ENCODE results near the gene TMEM43.

The TMEM43 gene

DNA sequence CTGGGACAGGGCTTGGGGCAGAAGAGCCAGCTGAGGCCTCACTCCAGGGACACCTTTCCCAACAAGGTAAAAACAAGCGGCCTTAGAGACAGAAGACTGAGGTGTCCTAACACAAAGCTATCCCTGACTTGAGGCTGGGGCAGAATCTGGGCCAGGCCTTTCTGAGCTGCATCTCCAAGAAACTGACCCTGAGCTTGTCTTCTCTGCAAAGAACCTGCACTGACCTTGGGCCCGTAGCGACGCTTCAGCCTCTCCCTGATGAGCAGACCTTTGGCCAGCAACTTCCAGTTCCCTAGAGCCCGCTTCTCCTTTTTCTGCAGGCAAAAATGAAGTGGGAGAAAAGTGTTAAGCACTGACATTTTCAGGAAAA is 22.2 kb downstream of the TMEM43 start:
- intact Hi-C loops (cut with DNase I) = no loop called here

DNA sequence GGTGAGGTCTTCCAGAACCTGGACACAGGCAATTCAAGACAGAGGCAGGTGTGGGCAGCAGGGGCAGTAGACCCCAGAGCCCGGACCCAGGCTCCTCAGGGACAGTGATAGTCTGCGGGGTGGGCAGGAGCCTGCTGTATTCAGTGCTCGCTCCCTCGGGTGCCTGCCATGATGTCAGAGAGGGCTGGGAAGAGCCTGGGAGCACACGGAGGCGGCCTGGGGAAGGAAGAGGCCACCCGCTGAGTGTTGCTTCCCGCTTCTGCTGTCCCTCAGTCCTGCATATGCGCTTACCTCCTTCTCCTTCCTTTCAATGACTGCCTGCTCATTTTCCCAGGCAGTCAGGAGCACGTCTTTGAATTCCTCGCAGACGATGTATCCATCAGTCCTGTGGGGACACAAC is 22.8 kb downstream of the TMEM43 start:
- intact Hi-C loops (cut with DNase I) = no loop called here
- DNase-seq = no peak

More for the DNA sequence above, 22.2 kb downstream of the TMEM43 start:
- DNase-seq = no peak

DNA sequence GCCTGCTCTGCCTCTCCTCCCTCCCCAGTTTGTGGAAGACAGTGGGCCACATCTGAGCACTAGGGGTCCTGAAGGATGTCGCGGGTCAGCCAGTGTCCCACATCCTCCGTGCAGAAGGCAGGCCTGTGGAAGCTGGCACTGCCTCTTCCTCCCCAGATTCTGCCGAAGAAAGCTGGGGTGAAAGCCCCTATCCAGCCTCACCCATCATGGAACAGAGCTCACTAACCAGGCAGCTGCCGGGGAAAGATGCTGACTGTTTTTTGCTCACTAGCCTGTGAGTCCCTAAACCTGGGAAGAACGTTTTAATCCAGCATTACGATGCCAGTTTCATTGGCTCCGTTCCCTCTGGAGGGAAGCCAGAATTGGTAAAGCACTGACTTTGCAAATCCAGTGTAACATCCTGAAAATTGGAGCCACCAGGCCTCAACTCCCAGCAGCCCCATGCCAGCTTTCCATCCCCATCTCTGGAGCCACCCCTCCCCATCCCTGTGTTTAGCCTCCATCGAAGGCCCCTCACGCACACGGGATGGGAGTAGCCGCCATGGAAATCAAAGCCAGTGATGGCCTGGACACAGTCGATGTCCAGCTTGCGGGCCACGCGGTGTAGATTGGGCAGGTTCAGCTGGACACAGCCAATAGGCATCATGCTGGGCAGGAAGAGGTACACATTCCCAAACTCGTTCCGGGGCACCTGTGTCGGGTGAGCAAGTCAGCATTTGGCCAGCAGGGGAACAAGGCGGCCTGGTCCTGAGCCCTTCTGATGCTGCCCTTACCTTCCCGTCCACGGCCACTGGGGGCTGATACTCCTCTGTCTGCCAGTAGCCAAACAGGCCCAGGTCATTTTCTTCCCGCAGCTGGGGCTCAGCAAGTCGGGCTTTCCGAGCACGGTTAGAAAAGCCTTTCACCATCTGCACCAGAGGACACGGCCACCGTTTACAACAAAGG is 23.5 kb downstream of the TMEM43 start:
- intact Hi-C loops (cut with DNase I) = no loop called here
- DNase-seq = no peak

DNA sequence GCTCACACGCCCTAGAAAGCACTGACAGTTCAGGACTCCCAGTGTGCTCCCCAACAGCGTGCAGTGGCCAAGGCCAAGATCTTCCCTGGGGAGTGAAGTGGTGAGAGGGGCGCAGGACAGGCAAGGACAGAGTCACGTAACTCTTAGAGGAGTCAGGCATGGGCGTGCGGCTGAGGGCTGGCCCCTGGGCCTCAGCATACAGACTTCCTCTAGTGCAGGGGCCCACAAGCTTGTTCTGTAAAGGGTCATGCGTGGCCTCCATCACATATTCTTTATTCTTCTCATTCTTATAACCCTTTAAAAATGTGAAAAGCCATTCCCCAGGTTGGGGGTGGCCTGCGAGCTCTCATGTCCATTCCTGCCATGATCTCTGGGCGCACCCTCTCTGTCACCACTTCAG is 25.2 kb downstream of the TMEM43 start:
- intact Hi-C loops (cut with DNase I) = no loop called here
- DNase-seq = no peak

DNA sequence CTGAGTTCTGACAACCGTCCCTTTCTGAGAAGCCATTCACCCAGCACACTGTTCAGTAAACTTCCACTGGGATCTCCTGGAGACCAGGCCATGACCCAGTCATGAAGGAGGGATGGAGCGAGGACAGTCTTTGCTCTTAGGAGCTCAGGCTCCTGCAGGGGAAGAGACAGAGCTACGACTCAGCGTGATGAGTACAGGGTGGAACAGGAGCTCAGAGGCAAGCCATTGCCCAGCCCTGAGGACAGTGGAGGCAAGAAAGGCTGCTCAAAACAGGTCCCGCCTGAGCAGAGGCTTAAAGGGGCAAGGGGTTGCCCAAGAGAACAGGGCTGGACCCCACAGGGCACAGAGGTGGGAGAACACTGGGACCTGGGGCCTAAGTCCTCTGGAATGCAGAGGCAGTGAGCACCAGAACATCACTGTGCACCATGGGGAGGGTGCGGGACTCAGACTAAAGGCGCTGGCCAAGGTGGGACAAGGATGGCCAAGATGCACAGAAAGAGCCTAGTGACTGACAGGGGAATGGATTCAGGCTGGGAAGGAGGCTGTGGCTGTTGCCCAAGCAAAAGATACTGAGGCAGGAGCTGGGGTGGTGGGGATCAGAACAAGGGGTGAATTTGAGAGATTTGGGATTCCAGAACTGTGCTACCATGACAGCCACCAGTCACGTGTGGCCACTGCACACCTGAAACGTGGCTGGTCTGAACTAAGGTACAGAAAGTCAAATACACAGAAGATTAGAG is 25.8 kb downstream of the TMEM43 start:
- no peak for DNase-seq
- intact Hi-C loops (cut with DNase I) = no loop called here

DNA sequence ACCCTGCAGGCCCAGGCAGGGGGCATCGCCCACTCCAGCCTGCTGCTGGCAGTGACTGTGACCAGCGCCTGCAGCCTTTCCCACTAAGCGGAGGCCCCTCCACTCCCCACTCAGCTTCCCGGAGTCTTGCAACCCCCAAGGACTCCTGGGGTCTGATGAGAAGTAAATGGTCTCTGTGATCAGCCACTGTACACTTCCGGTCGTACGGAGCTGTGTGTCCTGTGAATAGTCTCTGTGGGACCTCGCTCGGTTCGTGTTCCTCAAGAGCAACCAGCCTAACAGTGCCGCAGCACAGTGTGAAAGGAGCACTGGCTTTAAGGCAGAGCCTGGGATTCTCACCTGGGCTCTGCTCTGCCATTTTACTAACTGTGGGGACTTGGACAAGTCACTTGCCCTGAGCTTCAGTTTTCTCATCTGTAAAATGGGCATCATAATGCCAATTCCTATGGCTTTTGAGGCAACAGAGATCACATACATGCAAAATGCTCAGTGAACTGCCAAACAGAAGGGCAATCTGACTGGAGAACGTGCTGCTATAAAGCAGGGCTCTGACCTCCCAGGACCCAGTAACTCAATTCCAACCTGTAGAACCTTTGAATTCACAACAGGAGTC is 26.7 kb downstream of the TMEM43 start:
- intact Hi-C loops (cut with DNase I) = no loop called here
- no peak for DNase-seq

DNA sequence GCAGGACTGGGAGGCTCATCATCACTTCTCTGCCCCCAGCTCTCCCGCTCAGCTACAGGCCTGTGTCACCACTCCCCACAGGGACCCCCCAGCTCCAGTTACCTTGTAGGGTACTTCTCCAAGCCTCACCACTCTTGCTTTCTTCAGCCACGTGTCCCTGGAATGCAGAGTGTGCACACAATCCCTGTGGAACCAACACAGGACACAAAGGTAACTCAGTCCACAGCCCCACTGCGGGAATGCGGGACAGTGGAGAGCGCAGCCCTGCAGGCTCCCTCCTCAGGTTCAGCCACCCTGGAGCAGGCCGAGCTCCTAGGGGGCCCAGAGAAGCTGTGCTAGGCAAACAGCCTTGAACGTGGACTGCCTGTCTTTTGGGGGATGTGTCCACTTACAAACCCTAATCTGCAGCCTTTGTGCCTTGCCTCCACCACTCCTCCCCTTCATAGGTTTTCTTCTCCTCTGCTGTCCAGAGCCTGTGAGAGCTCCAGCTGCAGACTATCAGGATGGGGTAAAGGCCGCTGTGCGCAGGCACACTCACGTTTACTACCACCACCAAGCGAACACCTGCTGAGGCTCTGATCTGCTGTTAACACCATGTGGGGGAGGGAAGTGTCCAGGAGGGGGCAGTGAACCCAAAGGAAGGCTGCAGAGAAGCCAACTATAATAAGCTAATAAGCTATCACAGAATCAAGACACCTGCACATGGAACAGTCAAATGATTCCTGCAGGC is 27.5 kb downstream of the TMEM43 start:
- DNase-seq = no peak
- intact Hi-C loops (cut with DNase I) = no loop called here

DNA sequence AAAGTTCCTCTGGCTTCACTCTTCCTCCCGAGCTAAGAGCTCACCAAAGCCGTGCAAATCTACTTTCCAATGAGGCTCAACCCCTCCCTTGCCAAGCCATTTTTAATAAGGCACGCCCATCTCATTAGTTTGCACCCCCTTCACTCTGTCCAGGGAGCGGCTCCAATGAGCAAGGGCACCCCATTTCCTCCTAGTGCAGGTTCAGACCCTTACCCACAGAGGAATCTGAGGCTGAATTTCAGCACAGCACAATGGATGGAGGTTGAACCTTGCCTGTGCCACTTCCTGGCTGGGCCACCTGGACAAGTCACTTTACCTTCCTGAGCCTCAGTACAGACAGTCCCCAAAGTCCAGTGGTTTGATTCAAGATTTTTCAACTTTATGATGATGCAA is 28.1 kb downstream of the TMEM43 start:
- intact Hi-C loops (cut with DNase I) = no loop called here
- DNase-seq = no peak

DNA sequence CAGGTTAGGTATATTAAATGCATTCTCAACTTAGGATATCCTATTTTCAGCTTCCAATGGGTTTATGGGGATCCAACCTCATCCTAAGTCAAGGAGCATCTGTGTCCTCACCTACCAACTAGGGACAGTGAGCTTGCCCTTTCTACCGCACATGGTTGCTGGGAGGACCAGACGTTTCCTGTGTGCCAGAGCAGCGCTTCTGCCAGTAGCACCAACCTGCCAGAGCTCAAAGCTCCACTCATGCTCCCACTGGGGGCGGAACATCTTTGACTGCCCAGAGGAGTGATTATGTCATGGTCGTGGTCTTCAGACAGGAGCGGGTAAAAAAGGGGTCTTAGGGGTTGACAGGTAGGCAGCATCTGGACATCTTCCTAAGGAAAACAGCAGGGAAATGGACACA is 28.8 kb downstream of the TMEM43 start:
- intact Hi-C loops (cut with DNase I) = no loop called here
- no peak for DNase-seq

DNA sequence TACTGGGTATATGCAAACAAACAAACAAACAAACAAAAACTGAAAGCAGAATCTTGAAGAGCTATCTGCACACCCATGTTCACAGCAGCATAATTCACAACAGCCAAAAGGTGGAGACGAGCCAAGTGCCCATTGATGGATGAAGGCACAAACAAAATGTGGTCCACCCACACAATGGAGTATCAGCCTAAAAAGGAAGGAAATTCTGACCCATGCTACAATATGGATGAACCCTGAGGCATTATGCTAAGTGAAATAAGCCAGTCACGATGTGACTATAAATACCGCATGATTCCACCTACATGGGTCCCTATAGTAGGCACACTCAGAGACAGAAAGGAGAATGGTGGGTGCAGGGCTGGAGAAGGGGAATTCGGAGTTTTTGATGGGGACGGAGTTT is 29.4 kb downstream of the TMEM43 start:
- no peak for DNase-seq

DNA sequence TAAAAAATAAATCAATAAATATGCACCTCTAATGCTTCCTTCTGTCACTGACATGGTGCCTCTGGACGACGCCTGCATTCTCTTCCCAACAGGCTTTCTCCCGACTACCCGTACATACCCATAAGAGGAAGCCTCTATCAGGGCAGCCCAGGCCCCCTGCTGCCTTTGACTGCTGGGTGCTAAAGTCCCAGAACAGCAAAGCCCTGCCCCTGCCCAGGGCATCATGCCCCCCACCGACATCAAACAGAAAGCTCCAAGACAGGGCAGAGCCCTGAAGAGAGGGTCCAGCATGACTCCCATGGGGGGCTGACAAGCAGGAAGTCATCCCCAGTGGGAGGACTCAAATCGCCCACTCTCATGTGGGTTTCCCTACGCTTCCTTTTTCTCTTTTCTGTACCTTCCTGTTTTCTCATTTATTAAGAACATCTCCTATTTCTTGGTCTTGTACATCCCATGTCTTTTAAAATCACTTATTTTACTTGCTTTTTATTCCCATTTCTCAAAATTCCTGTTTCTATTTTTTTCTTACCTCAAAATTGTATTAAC is 30.1 kb downstream of the TMEM43 start:
- intact Hi-C loops (cut with DNase I) = no loop called here
- DNase-seq = no peak

More for the DNA sequence above, 29.4 kb downstream of the TMEM43 start:
- intact Hi-C loops (cut with DNase I) = no loop called here

DNA sequence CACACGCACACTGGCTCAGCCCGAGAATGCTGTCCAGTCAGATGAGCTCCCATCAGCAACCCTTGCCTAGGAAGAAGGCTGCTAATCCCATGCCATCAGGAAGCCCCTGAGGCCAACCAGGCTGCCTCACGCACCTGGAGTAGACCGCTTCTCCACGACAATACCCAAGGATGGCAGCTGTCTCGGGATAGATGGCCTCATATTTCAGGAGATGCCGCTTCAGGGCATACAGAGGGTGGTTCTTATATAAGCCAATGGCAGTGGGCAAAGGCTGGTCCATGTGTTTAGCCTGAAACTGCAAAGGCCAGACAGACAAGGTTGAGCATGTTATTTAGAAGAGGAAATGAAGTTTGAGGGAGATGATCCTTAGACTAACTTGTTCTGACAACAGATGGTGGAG is 31.3 kb downstream of the TMEM43 start:
- DNase-seq = no peak

DNA sequence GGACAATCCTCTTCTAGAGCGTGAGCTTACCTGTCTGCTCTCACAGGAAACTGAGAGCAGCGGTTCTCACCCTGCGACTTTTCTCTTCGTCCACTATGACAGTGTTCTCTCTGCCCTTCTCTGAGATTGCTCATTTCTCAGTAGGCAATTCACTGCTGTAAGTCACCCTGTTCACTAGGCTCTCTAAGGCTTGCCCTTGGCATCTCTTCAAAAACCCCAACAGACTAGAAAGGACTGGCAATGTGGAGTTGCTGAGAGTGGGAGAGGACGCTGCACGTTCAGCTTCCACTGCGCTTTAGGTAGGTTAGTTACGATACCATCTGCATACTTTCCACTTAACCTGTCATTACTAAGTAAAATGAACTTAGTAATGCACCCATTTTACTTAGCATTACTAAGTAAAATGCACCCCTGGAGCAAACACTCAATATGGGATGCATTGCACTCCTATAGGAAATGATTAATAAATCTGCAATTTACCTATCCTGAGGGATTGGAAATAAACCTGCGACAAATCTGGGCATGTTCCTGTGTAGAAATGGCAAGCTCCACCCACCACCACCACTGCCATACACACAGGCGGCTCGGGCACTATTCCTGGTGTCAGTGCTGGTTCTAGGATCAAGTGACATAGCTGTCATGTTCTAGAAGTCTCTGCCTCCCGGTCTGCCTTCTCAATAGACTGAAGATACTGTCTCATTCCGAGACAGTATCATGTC is 32.1 kb downstream of the TMEM43 start:
- intact Hi-C loops (cut with DNase I) = no loop called here
- no peak for DNase-seq

More for the DNA sequence above, 31.3 kb downstream of the TMEM43 start:
- intact Hi-C loops (cut with DNase I) = no loop called here

DNA sequence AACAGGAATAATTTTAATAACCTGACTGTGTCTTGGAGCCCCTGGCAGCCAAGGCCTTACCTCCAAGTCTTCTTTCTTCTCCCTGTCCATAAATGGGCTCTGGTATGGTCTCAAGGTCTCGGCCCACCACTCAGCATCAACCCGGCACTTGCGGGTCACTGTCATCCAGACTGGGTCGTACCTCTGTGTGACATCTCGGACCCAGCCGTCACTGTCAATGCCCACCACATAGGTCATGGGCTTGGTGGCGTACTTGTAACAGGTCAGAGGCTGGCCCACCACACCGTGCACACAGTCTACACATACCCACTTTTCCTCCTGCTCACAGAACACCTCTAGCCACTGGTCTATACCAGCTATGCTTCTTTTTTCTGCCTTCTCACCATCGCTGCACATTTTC is 33.1 kb downstream of the TMEM43 start:
- DNase-seq = no peak
- intact Hi-C loops (cut with DNase I) = no loop called here

DNA sequence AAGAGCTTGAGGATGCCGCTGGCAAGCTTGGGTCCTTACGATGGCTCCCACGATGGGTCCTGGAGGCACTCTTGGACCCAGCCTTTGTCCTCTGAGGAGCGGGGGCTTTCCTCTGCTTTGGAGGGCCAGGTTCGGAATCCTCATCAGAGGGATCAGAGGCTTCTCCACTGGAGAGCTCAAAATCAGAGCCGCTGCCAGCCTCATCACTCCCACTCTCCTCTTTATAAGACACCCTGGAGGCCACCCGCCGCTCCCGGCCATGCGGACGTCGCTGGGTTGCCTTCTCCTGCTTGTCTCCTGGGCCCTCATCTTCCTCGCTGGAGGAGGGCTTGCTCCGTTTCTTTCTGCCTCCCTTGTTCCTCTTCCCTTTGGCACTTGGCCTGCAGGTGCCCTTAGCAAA is 33.5 kb downstream of the TMEM43 start:
- intact Hi-C loops (cut with DNase I) = no loop called here
- no peak for DNase-seq

DNA sequence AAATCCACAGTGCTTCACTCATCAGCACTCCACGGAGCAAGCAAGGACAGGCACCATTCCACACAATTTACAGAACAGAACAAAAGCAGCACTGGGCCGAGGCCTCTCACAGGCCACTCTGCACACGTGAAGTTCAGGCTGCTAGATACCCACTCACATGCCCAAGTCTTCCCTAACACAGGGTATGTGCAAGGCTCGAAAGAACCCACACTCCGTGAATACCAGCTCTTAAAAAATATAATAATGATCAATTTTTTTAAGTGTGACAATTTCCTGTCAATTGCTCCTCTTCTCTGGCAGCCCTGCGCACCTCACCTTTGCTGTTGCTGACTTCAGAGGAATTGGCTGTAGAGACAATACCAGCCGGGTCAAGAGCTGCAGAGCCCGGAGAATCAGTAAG is 34.6 kb downstream of the TMEM43 start:
- intact Hi-C loops (cut with DNase I) = no loop called here

DNA sequence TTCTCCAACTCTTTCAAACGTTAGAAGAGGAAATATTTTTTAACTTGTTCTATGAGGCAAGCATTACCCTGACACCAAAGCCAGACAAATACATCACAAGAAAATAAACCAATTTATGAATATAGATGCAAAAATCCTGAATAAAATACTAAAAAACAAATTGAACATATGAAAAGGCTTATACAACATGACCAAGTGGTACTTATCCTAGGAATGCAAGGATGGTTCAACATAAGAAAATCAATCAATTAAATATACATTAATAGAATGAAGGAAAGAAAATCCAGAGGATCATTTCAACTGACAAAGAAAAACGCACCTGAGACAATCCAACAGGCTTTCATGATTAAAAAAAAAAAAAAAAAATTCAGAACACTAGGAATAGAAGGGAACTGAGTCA is 36.4 kb downstream of the TMEM43 start:
- intact Hi-C loops (cut with DNase I) = no loop called here
- DNase-seq = no peak

More for the DNA sequence above, 34.6 kb downstream of the TMEM43 start:
- DNase-seq = no peak

DNA sequence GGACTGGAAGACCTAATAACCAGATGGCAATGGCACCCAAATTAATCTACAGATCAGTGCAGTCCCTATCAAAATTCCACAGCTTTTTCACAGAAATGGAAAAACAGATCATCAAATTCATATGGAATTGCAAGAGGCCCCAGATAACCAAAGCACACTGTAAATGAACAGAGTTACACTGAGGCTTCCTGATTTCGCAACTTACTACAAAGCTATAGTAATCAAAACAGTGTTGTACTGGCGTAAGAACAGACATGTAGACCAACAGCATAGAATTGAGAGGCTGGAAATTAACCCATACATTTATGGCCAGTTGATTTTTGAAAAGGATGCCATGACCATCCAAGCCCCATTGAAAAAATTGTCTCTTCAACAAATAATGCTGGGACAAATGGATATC is 37.3 kb downstream of the TMEM43 start:
- no peak for DNase-seq
- intact Hi-C loops (cut with DNase I) = no loop called here

DNA sequence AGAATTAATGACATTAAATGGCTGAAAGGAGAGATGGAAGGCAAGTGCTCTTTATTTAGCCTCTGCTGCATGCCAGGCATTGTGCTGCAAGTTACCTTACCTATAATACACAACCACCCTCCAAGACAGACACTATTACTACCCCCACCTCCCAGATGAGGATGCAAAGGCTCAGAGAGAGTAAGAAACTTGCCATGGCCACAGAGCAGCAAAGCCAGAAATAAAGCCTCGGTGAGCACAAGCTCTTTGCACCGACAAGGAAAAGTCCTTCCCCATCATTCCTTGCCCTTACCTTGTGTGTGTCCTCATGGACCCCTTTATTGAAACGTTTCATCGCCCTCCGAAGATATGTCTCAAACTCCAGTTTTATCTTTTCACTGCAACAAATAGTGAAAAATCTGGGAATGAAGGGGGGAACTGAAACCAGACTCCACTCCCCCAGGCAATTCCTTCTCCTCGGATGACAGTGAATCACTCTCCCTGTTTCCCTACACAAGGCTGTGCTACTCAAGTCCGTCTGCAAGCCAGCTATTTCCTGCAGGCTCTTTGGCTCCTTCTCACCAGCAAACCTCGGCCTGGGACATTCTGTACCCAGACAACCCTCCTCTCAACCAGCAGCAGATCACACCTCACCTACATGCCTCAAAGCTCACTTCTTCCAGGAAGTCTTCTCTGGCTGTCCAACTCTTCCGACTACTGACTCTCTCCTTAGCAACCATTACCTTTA is 42.2 kb downstream of the TMEM43 start:
- intact Hi-C loops (cut with DNase I) = no loop called here
- no peak for DNase-seq
